ENCODE measurements around the gene CALML4.

Gene CALML4

GRCh38 chr15:68209272-68209671, 4.1 kb upstream of the CALML4 start:
- Histone ChIP-seq H3K9ac (no peak overlapping the region), H3K36me3 (ENCODE audit: insufficient read depth) (no peaks in the 10 kb centered on the region), H3K79me2 (ENCODE audit: insufficient read depth, low read depth) (no peaks in the 10 kb centered on the region; the same call in 1 of the 2 replicates), H3K27me3 (ENCODE audit: insufficient read depth, low read depth) (no peaks in the 10 kb centered on the region), H4K20me1 (ENCODE audit: insufficient read depth) (no peaks in the 10 kb centered on the region), H3K27ac (no peak overlapping the region), H3K4me1 (ENCODE audit: low read depth, poor library complexity, severe bottlenecking) (no peaks in the 10 kb centered on the region), H3K4me2 (no peak overlapping the region), H2AFZ (ENCODE audit: low read depth) (no peak overlapping the region), H3K4me3 (IDR thresholded peaks at IDR 0.05; ENCODE audit: insufficient read depth, low read depth, low read length) (no peak overlapping the region)
- TF ChIP-seq, protein P1, sequence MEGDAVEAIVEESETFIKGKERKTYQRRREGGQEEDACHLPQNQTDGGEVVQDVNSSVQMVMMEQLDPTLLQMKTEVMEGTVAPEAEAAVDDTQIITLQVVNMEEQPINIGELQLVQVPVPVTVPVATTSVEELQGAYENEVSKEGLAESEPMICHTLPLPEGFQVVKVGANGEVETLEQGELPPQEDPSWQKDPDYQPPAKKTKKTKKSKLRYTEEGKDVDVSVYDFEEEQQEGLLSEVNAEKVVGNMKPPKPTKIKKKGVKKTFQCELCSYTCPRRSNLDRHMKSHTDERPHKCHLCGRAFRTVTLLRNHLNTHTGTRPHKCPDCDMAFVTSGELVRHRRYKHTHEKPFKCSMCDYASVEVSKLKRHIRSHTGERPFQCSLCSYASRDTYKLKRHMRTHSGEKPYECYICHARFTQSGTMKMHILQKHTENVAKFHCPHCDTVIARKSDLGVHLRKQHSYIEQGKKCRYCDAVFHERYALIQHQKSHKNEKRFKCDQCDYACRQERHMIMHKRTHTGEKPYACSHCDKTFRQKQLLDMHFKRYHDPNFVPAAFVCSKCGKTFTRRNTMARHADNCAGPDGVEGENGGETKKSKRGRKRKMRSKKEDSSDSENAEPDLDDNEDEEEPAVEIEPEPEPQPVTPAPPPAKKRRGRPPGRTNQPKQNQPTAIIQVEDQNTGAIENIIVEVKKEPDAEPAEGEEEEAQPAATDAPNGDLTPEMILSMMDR (conservative IDR thresholded peaks at IDR 0.05; ENCODE audit: low read depth, low read length): no peak

- Histone ChIP-seq H3K36me3 (ENCODE audit: insufficient read depth) (no peaks in the 10 kb centered on the region), H2AFZ (ENCODE audit: low read depth) (no peak overlapping the region), H4K20me1 (ENCODE audit: insufficient read depth) (no peaks in the 10 kb centered on the region), H3K79me2 (ENCODE audit: insufficient read depth, low read depth) (no peaks in the 10 kb centered on the region; the same call in 1 of the 2 replicates), H3K27ac (no peak overlapping the region), H3K27me3 (ENCODE audit: insufficient read depth, low read depth) (no peaks in the 10 kb centered on the region), H3K4me1 (ENCODE audit: low read depth, poor library complexity, severe bottlenecking) (no peaks in the 10 kb centered on the region), H3K9ac (no peak overlapping the region), H3K4me2 (no peak overlapping the region), H3K4me3 (IDR thresholded peaks at IDR 0.05; ENCODE audit: insufficient read depth, low read depth, low read length) (no peak overlapping the region)
- TF ChIP-seq, protein P1 (conservative IDR thresholded peaks at IDR 0.05; ENCODE audit: low read depth, low read length): no peak
These were observed 3.6 kb upstream of the CALML4 start for GRCh38 chr15:68208636-68209240.

- no peak overlapping the region for H3K4me2 ChIP-seq
- no peaks in the 10 kb centered on the region for H3K27me3 ChIP-seq (ENCODE audit: insufficient read depth, low read depth)
- TF ChIP-seq, protein P1 (conservative IDR thresholded peaks at IDR 0.05; ENCODE audit: low read depth, low read length): no peak
- no peaks in the 10 kb centered on the region for H3K4me1 ChIP-seq (ENCODE audit: low read depth, poor library complexity, severe bottlenecking)
- H3K9ac ChIP-seq: no peak overlapping the region
- no peaks in the 10 kb centered on the region for H4K20me1 ChIP-seq (ENCODE audit: insufficient read depth)
- H3K79me2 ChIP-seq (ENCODE audit: insufficient read depth, low read depth): no peaks in the 10 kb centered on the region; the same call in 1 of the 2 replicates
- no peak overlapping the region for H2AFZ ChIP-seq (ENCODE audit: low read depth)
- H3K36me3 ChIP-seq (ENCODE audit: insufficient read depth): no peaks in the 10 kb centered on the region
- H3K27ac ChIP-seq: no peak overlapping the region
- H3K4me3 ChIP-seq (IDR thresholded peaks at IDR 0.05; ENCODE audit: insufficient read depth, low read depth, low read length): no peak overlapping the region
These were observed 3.0 kb upstream of the CALML4 start for GRCh38 chr15:68208136-68208535.

DNA sequence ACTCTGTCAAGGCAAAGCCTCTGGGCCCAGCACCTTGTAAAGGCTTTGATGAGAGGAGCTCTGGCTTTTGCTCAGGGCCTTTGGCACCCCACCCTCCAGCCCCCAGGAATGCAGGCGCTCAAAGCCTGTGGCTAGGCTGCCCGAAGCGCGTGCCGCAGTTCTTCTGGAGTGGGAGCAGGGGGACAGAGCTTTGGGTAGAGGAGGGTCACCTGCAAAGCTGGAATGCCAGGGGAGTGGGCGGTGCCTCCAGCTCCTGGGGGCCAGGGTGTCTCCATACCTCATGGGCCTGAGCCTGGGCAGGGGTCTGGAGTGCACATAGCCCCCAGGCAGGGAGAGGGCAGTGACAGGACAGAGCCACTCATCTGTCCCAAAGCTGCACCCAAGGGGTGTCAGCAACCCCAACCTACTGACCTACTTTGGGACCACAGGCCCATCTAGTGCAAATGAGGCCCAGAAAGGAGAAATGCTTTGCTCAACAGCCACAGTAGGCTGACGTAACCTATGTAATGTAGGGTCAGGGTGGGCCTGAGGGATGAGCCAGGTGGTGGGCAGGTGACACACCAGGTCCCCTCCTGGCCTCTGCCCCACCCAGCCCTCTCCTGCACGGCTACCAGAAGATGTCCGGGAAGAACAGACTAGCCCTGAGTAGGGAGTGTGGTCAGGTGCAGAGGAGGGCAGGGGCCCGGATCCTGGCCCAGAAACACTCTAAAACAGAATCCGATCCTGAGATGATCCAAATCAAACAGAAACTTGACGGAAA, 2.2 kb upstream of the CALML4 start:
- Histone ChIP-seq H3K9ac (no peak overlapping the region), H3K4me2 (no peak overlapping the region), H2AFZ (ENCODE audit: low read depth) (no peak overlapping the region), H3K27me3 (ENCODE audit: insufficient read depth, low read depth) (no peaks in the 10 kb centered on the region), H3K79me2 (ENCODE audit: insufficient read depth, low read depth) (no peaks in the 10 kb centered on the region; the same call in 1 of the 2 replicates), H3K4me3 (IDR thresholded peaks at IDR 0.05; ENCODE audit: insufficient read depth, low read depth, low read length) (no peak overlapping the region), H3K36me3 (ENCODE audit: insufficient read depth) (no peaks in the 10 kb centered on the region), H4K20me1 (ENCODE audit: insufficient read depth) (no peaks in the 10 kb centered on the region), H3K4me1 (ENCODE audit: low read depth, poor library complexity, severe bottlenecking) (no peaks in the 10 kb centered on the region), H3K27ac (no peak overlapping the region)
- TF ChIP-seq, protein P1 (conservative IDR thresholded peaks at IDR 0.05; ENCODE audit: low read depth, low read length): no peak

All from KMS-11 (cell line).